ENCODE measurements around the gene MMRN2.
"Not testable (repeated sequence)": the region's sequence is repeated elsewhere in the genome, so short reads cannot be mapped to it uniquely, and the experiment has no call there.

Gene MMRN2

GRCh38 chr10:86988520-86988919, 31.1 kb upstream of the MMRN2 start:
- in situ Hi-C loops (cut with MboI; ENCODE audit: low sequenced_read_pairs, unreplicated experiment): no loop called here
- no peak for DNase-seq (ENCODE audit: low spot score)
- TF ChIP-seq CTCF (IDR thresholded peaks at IDR 0.05; ENCODE audit: borderline replicate concordance, control extremely low read depth, extremely low read depth, insufficient read depth, missing control alignments): no peak

GRCh38 chr10:86984498-86984897, 27.1 kb upstream of the MMRN2 start:
- DNase-seq (ENCODE audit: low spot score); in situ Hi-C loops (cut with MboI; ENCODE audit: low sequenced_read_pairs, unreplicated experiment): not testable (repeated sequence)

GRCh38 chr10:86981716-86982115, 24.3 kb upstream of the MMRN2 start:
- in situ Hi-C loops (cut with MboI; ENCODE audit: low sequenced_read_pairs, unreplicated experiment): no loop called here
- DNase-seq (ENCODE audit: low spot score): no peak
- TF ChIP-seq CTCF (IDR thresholded peaks at IDR 0.05; ENCODE audit: borderline replicate concordance, control extremely low read depth, extremely low read depth, insufficient read depth, missing control alignments): no peak

GRCh38 chr10:86981020-86981419, 23.6 kb upstream of the MMRN2 start:
- in situ Hi-C loops (cut with MboI; ENCODE audit: low sequenced_read_pairs, unreplicated experiment): not testable (repeated sequence)

GRCh38 chr10:86979977-86980448, 22.6 kb upstream of the MMRN2 start:
- no peak for DNase-seq (ENCODE audit: low spot score)
- TF ChIP-seq CTCF (IDR thresholded peaks at IDR 0.05; ENCODE audit: borderline replicate concordance, control extremely low read depth, extremely low read depth, insufficient read depth, missing control alignments): no peak
- in situ Hi-C loops (cut with MboI; ENCODE audit: low sequenced_read_pairs, unreplicated experiment): no loop called here

More at GRCh38 chr10:86981020-86981419, 23.6 kb upstream of the MMRN2 start:
- not testable (repeated sequence) for DNase-seq (ENCODE audit: low spot score)

GRCh38 chr10:86979296-86979818, 21.9 kb upstream of the MMRN2 start:
- in situ Hi-C loops (cut with MboI; ENCODE audit: low sequenced_read_pairs, unreplicated experiment): no loop called here
- no peak for TF ChIP-seq CTCF (IDR thresholded peaks at IDR 0.05; ENCODE audit: borderline replicate concordance, control extremely low read depth, extremely low read depth, insufficient read depth, missing control alignments)
- no peak for DNase-seq (ENCODE audit: low spot score)

- in situ Hi-C loops (cut with MboI; ENCODE audit: low sequenced_read_pairs, unreplicated experiment); DNase-seq (ENCODE audit: low spot score): not testable (repeated sequence)
Observed at GRCh38 chr10:86978457-86978856, 21.0 kb upstream of the MMRN2 start.

GRCh38 chr10:86976362-86977056, 19.1 kb upstream of the MMRN2 start:
- TF ChIP-seq CTCF (IDR thresholded peaks at IDR 0.05; ENCODE audit: borderline replicate concordance, control extremely low read depth, extremely low read depth, insufficient read depth, missing control alignments): no peak
- DNase-seq (ENCODE audit: low spot score): no peak
- in situ Hi-C loops (cut with MboI; ENCODE audit: low sequenced_read_pairs, unreplicated experiment): no loop called here
